ENCODE results near the gene SVIL. TPM values are rescaled to one million over a fixed set of nuclear protein-coding genes. Genes with fewer than 3 reads are reported as not detected.

The SVIL gene
- polyA plus RNA-seq, 1 experiment, result 47.9 TPM

GRCh38 chr10:29471544-29471859 is 163.3 kb downstream of the SVIL start:
- POLR2A ChIA-PET, result interaction anchor here (0.5 to 1.8 kb wide), 3 partner anchors 11 to 165 kb away, joined by 3 to 6 read pairs (median 6); no protein-coding TSS in a partner anchor
- peak; percentile 44 for DNase-seq (ENCODE audit: low read depth, low spot score)
- H3K4me3 ChIP-seq (ENCODE audit: low read depth, low read length), result no peak overlapping the region
- H3K27ac ChIP-seq (ENCODE audit: low read depth, low read length), result peak overlapping the region; percentile 47
- CTCF ChIA-PET, result interaction anchor here (0.8 to 1.8 kb wide), 5 partner anchors 64 to 808 kb away, joined by 3 to 4 read pairs (median 4); no protein-coding TSS in a partner anchor
- no peak for TF ChIP-seq CTCF (IDR thresholded peaks at IDR 0.05; ENCODE audit: low read depth, low read length)
- H3K27me3 ChIP-seq (ENCODE audit: control insufficient read depth, insufficient read depth, low read length), result no peaks in the 10 kb centered on the region
- no peaks in the 10 kb centered on the region; the same call in 1 of the 2 replicates for H3K9me3 ChIP-seq (ENCODE audit: control insufficient read depth, insufficient read depth, low read length)

- DNase-seq (ENCODE audit: low read depth, low spot score), result no peak
- H3K9me3 ChIP-seq (ENCODE audit: control insufficient read depth, insufficient read depth, low read length), result no peaks in the 10 kb centered on the region; the same call in 1 of the 2 replicates
- no peak for TF ChIP-seq CTCF (IDR thresholded peaks at IDR 0.05; ENCODE audit: low read depth, low read length)
- H3K27me3 ChIP-seq (ENCODE audit: control insufficient read depth, insufficient read depth, low read length), result no peaks in the 10 kb centered on the region
- ChIA-PET CTCF (interaction anchor here (0.6 to 1.8 kb wide), 6 partner anchors 10 to 807 kb away, joined by 3 to 6 read pairs (median 4); no protein-coding TSS in a partner anchor), POLR2A (interaction anchor here (0.5 to 1.8 kb wide), 3 partner anchors 12 to 165 kb away, joined by 3 to 6 read pairs (median 6); no protein-coding TSS in a partner anchor)
- H3K27ac ChIP-seq (ENCODE audit: low read depth, low read length), result peak overlapping the region; percentile 70
- no peak overlapping the region for H3K4me3 ChIP-seq (ENCODE audit: low read depth, low read length)
Measured at GRCh38 chr10:29470843-29471543, 163.8 kb downstream of the SVIL start.

- ChIA-PET CTCF (interaction anchor here (0.6 to 1.8 kb wide), 3 partner anchors 11 to 78 kb away, joined by 3 to 6 read pairs (median 4); no protein-coding TSS in a partner anchor), POLR2A (interaction anchor here (1.8 kb wide), 1 partner anchor 13 kb away, joined by 6 read pairs; no protein-coding TSS in a partner anchor)
- DNase-seq (ENCODE audit: low read depth, low spot score), result no peak
- Histone ChIP-seq H3K27ac (ENCODE audit: low read depth, low read length) (no peak overlapping the region), H3K4me3 (ENCODE audit: low read depth, low read length) (no peak overlapping the region), H3K27me3 (ENCODE audit: control insufficient read depth, insufficient read depth, low read length) (no peaks in the 10 kb centered on the region), H3K9me3 (ENCODE audit: control insufficient read depth, insufficient read depth, low read length) (no peaks in the 10 kb centered on the region; the same call in 1 of the 2 replicates)
- peak; percentile 40 for TF ChIP-seq CTCF (IDR thresholded peaks at IDR 0.05; ENCODE audit: low read depth, low read length)
Measured at GRCh38 chr10:29470355-29470705, 164.4 kb downstream of the SVIL start.

GRCh38 chr10:29469481-29470354 is 165.1 kb downstream of the SVIL start:
- no peak for DNase-seq (ENCODE audit: low read depth, low spot score)
- no peaks in the 10 kb centered on the region for H3K27me3 ChIP-seq (ENCODE audit: control insufficient read depth, insufficient read depth, low read length)
- no peak overlapping the region for H3K4me3 ChIP-seq (ENCODE audit: low read depth, low read length)
- no peaks in the 10 kb centered on the region; the same call in 1 of the 2 replicates for H3K9me3 ChIP-seq (ENCODE audit: control insufficient read depth, insufficient read depth, low read length)
- CTCF ChIA-PET, result interaction anchor here (0.6 to 1.3 kb wide), 2 partner anchors 12 to 21 kb away, joined by 6 to 7 read pairs; no protein-coding TSS in a partner anchor
- POLR2A ChIA-PET, result no interaction called here
- no peak for TF ChIP-seq CTCF (IDR thresholded peaks at IDR 0.05; ENCODE audit: low read depth, low read length)
- H3K27ac ChIP-seq (ENCODE audit: low read depth, low read length), result no peak overlapping the region

All from AG04450 (cell line).